ENCODE results near the gene BCO1. TPM values are rescaled to one million over a fixed set of nuclear protein-coding genes. Genes with fewer than 3 reads are reported as not detected.
A peak's percentile ranks its signal among the peaks of the same experiment; 100 is the strongest.

The BCO1 gene
- total and polyA plus RNA-seq, 12 donors, result 0.03 TPM; not detected in 11

DNA sequence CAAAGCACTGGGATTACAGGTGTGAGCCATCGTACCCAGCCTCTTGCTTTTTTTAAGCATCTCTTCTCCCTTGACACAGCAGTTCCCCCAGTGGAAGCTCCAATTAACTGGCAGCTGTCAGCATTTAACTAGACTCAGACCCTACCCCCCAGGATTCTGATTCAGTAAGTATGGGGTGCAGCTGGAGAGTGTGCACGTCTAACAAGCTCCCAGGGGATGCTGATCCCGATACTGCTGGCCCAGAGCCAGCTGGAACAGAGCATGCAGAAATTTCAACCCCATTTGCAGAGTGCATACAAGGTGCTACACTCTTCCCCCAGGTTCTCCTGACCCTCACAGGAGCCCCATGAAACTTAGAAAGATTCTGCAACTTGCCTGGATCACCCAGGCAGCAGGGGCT is 27.7 kb upstream of the BCO1 start:
- no peak overlapping the region for H3K4me3 ChIP-seq
- no peaks in the 10 kb centered on the region for H3K36me3 ChIP-seq (replicated peaks in 1 of 2)
- DNase-seq, result no peak
- H3K9me3 ChIP-seq (replicated peaks in 1 of 3), result no peaks in the 10 kb centered on the region
- H3K27ac ChIP-seq, result no peak overlapping the region
- intact Hi-C loops (cut with DNase I), result no loop called here
- TF ChIP-seq POLR2A (IDR thresholded peaks at IDR 0.05) (no peak), CTCF (IDR thresholded peaks at IDR 0.05) (no peak)
- no peaks in the 10 kb centered on the region for H3K27me3 ChIP-seq
- no peaks in the 10 kb centered on the region for H3K4me1 ChIP-seq (replicated peaks in 1 of 2)
- WGBS, 4 donors, result 48 to 78% (median 54%) methylated on average over 1 to 3 of the region's 3 CpGs

DNA sequence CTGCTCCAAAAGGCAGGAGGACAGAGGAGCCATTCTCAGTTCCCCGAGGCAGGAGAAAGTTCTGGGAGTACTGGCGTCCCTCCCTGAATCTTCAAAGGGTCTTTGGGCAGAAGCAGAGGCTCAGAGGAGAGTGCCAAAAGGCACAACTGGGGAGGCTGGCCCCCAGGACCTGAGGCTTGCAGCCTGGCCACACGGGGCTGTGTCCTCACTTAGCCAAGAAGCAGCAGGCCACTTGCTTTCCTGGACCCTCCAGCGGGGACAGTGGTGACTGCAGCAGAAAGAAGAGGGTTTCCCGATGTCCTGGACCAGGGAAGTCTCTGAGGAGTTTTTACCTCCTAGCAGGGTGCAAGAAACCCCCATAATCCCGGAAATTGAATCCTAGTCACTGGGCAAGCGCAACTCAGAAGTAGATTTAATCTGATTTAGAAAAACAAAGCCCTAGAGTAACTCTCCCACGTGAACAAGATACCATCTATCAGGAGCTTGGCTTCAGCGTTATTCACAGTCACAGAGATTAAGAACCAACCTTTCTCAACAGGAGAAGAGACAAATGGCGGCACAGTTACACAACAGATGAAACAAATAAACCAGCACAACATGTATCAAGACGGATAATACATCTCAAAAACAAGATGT is 25.5 kb upstream of the BCO1 start:
- WGBS, 4 donors, result 50 to 58% (median 52%) methylated on average over 8 to 11 of the region's 11 CpGs
- TF ChIP-seq POLR2A (IDR thresholded peaks at IDR 0.05), result no peak
- TF ChIP-seq CTCF (IDR thresholded peaks at IDR 0.05), result no peak

GRCh38 chr16:81214745-81215166 is 23.7 kb upstream of the BCO1 start:
- H3K9me3 ChIP-seq (replicated peaks in 1 of 3), result no peaks in the 10 kb centered on the region
- TF ChIP-seq CTCF (IDR thresholded peaks at IDR 0.05), result peak in 2 of 6 experiments; percentile 17 to 21
- no peak for TF ChIP-seq POLR2A (IDR thresholded peaks at IDR 0.05)
- 48 to 51% (median 48%) methylated on average over 6 to 15 of the region's 15 CpGs for WGBS, 4 donors
- H3K27me3 ChIP-seq, result no peaks in the 10 kb centered on the region
- intact Hi-C loops (cut with DNase I), result no loop called here
- no peaks in the 10 kb centered on the region for H3K36me3 ChIP-seq (replicated peaks in 1 of 2)
- no peaks in the 10 kb centered on the region for H3K4me1 ChIP-seq (replicated peaks in 1 of 2)
- H3K4me3 ChIP-seq, result no peak overlapping the region
- H3K27ac ChIP-seq, result no peak overlapping the region
- no peak for DNase-seq

More for the DNA sequence above, 25.5 kb upstream of the BCO1 start:
- H3K27ac ChIP-seq, result no peak overlapping the region
- intact Hi-C loops (cut with DNase I), result no loop called here
- no peaks in the 10 kb centered on the region for H3K27me3 ChIP-seq
- no peaks in the 10 kb centered on the region for H3K36me3 ChIP-seq (replicated peaks in 1 of 2)
- no peaks in the 10 kb centered on the region for H3K4me1 ChIP-seq (replicated peaks in 1 of 2)
- no peak for DNase-seq
- H3K9me3 ChIP-seq (replicated peaks in 1 of 3), result no peaks in the 10 kb centered on the region
- no peak overlapping the region for H3K4me3 ChIP-seq

- H3K9me3 ChIP-seq (replicated peaks in 1 of 3), result no peaks in the 10 kb centered on the region
- no peak for DNase-seq
- no peak overlapping the region for H3K27ac ChIP-seq
- WGBS, 4 donors, result 86 to 89% (median 88%) methylated on average over 10 to 16 of the region's 16 CpGs
- H3K36me3 ChIP-seq (replicated peaks in 1 of 2), result no peaks in the 10 kb centered on the region
- no peak for TF ChIP-seq CTCF (IDR thresholded peaks at IDR 0.05)
- no peak for TF ChIP-seq POLR2A (IDR thresholded peaks at IDR 0.05)
- H3K27me3 ChIP-seq, result no peaks in the 10 kb centered on the region
- no peak overlapping the region for H3K4me3 ChIP-seq
- intact Hi-C loops (cut with DNase I), result no loop called here
- H3K4me1 ChIP-seq (replicated peaks in 1 of 2), result no peaks in the 10 kb centered on the region
Observed at GRCh38 chr16:81216114-81216513, 22.4 kb upstream of the BCO1 start.
